Skeletal muscle cell (primary cell): ENCODE measurements around the gene SATB1.

Experiments used
- DNase-seq: peaks from one replicate; pipeline ENCODE4 v3.0.0-alpha.2; 2010; ENCODE audit warnings: low read depth
- H3K4me3 ChIP-seq: 2 replicates; pipeline ENCODE4 v1.5.1; 2011; ENCODE audit warnings: low read depth, mild to moderate bottlenecking, control low read depth, low read length, moderate library complexity

The SATB1 gene

GRCh38 chr3:18307529-18307928 is 117.6 kb downstream of the SATB1 start:
- DNase-seq, result no peak
- H3K4me3 ChIP-seq, result no peak overlapping the region

DNA sequence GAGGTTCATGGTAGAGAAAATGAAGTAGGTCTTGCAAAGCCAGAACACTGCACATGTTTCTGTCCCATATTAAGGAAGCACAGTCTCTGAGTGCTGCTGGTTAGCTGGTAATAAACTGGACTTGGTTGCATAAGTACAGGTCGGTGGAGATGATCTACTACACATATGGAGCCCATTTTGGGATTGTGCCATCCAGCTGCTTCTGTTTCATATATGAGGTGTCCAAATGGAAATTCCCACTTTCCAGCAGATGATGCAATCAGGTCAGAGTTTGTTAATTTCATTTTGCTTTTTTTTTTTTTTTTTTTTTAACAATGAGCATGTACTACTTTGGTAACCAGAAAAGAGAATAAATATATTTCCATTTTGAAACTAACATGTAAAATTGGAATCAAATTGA is 122.6 kb downstream of the SATB1 start:
- DNase-seq, result peak; percentile 67
- H3K4me3 ChIP-seq, result no peak overlapping the region

DNA sequence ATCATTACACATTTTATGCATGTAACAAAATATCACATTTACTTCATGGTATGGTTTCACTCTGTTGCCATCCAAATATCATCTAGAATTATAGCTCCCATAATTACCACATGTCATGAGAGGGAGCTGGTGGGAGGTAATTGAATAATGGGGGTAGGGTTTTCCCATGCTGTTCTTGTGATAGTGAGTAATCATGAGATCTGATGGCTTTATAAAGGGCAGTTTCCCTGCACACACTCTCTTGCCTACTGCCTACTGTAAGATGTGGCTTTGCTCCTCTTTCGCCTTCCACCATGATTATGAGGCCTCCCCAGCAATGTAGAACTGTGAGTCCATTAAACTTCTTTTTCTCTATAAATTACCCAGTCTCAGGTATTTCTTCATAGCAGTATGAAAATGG is 123.4 kb downstream of the SATB1 start:
- no peak overlapping the region for H3K4me3 ChIP-seq
- DNase-seq, result no peak

GRCh38 chr3:18300916-18301315 is 124.2 kb downstream of the SATB1 start:
- no peak overlapping the region for H3K4me3 ChIP-seq
- DNase-seq, result no peak

DNA sequence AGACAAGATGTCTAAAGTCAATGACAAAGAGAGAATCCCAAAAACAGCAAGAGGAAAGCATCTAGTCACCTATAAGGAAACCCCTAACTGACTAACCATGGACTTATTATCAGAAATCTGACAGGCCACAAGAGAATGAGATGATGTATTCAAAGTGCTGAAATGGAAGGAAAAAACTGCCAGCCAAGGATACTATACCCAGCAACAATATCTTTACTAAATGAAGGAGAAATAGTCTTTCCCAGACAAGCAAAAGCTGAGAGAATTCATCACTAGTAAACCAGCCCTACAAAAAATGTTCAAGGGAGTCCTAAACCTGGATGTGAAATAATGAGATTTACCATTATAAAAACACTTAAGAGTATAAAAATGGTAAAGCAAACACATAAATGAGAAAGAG is 128.0 kb downstream of the SATB1 start:
- DNase-seq, result no peak
- no peak overlapping the region for H3K4me3 ChIP-seq
